AG04450 (cell line): ENCODE measurements around the gene CTXND1. TPM values are rescaled to one million over a fixed set of nuclear protein-coding genes. Genes with fewer than 3 reads are reported as not detected.

Source experiments
- CTCF ChIA-PET: fragments of 300-600, 350-600 bp; formaldehyde crosslinking; extraction: SDS; loops from one replicate; lab custom pipeline; 2022; ENCODE audit warnings: antibody characterized with exemption, inconsistent platforms; lab: Charles Lee
- POLR2A ChIA-PET: fragments of 350-600 bp; formaldehyde crosslinking; extraction: SDS; loops from one replicate; lab custom pipeline; 2021; ENCODE audit warnings: antibody characterized with exemption, inconsistent platforms; lab: Yijun Ruan, JAX
- DNase-seq: peaks from one replicate; pipeline ENCODE4 v3.0.0-alpha.2; 2011; ENCODE audit warnings: low read depth, low spot score
- H3K27ac ChIP-seq: one replicate; pipeline ENCODE4 v1.5.1; 2012; ENCODE audit warnings: low read depth, low read length, control low read depth
- H3K27me3 ChIP-seq: one replicate; pipeline ENCODE4 v1.6.0; 2012; ENCODE audit warnings: low read length; ENCODE audit not compliant: control insufficient read depth, insufficient read depth
- H3K4me3 ChIP-seq: 2 replicates; pipeline ENCODE4 v1.5.1; 2011; ENCODE audit warnings: mild to moderate bottlenecking, low read depth, low read length, control low read depth
- H3K9me3 ChIP-seq: 2 replicates; pipeline ENCODE4 v1.5.1; 2012; ENCODE audit warnings: low read length; ENCODE audit not compliant: control insufficient read depth, insufficient read depth
- polyA plus RNA-seq: library from polyadenylated mRNA; depleted of rRNA; stranded (reverse); fragments of >200 nt; gene quantifications from 2 replicates; pipeline ENCODE4 v1.2.3, GENCODE V29; 2011
- TF ChIP-seq, protein P1 (sequence below): IDR thresholded peaks from 2 replicates; pipeline ENCODE4 v1.5.1; 2011; ENCODE audit warnings: low read depth, low read length, control low read depth, inconsistent platforms

CTXND1 gene
- polyA plus RNA-seq, 1 experiment: not detected

DNA sequence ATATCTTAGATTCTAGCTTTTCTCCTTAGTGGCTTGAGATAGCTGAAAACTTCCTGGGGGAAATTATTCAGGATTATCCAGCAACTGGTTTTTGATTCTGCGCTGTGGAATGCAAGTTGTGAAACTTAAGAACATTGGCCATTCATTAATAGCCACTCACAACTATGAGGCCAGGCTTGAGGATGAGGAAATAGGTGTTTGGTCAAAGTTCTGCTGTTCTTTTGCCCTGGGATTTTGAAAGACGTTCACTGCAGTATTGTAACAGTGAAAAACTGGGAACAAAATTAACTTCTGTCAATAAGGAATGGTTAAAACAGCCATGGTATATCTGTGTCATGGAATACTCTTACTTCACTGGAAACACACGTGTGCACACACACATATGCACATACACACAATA, 44.1 kb downstream of the CTXND1 start:
- DNase-seq: no peak
- no peak overlapping the region for H3K27ac ChIP-seq
- H3K9me3 ChIP-seq: no peaks in the 10 kb centered on the region
- TF ChIP-seq, protein P1, sequence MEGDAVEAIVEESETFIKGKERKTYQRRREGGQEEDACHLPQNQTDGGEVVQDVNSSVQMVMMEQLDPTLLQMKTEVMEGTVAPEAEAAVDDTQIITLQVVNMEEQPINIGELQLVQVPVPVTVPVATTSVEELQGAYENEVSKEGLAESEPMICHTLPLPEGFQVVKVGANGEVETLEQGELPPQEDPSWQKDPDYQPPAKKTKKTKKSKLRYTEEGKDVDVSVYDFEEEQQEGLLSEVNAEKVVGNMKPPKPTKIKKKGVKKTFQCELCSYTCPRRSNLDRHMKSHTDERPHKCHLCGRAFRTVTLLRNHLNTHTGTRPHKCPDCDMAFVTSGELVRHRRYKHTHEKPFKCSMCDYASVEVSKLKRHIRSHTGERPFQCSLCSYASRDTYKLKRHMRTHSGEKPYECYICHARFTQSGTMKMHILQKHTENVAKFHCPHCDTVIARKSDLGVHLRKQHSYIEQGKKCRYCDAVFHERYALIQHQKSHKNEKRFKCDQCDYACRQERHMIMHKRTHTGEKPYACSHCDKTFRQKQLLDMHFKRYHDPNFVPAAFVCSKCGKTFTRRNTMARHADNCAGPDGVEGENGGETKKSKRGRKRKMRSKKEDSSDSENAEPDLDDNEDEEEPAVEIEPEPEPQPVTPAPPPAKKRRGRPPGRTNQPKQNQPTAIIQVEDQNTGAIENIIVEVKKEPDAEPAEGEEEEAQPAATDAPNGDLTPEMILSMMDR: no peak
- H3K27me3 ChIP-seq: peaks cover 35% of the 10 kb centered on the region
- POLR2A ChIA-PET: no interaction called here
- no peak overlapping the region for H3K4me3 ChIP-seq
- CTCF ChIA-PET: no interaction called here

DNA sequence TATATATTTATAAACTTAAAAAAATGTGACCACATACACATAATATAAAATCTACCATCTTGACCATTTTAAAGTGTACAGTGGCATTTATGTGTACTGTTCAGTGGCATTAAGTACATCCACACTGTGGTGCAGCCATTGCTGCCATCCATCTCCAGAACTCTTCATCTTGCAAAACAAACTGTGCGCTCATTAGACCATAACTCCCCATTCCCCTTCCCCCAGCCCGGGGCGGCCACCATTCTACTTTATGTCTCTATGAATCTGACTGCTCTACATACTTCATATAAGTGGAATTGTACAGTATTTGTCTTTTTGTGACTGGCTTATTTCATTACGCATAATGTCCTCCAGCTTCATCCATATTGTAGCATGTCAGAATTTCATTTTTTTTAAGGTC, 47.8 kb downstream of the CTXND1 start:
- H3K27ac ChIP-seq: no peak overlapping the region
- H3K4me3 ChIP-seq: no peak overlapping the region
- POLR2A ChIA-PET: no interaction called here
- no peak for DNase-seq
- TF ChIP-seq, protein P1: no peak
- CTCF ChIA-PET: no interaction called here
- H3K27me3 ChIP-seq: peaks cover 24% of the 10 kb centered on the region
- no peaks in the 10 kb centered on the region; the same call in 1 of the 2 replicates for H3K9me3 ChIP-seq

DNA sequence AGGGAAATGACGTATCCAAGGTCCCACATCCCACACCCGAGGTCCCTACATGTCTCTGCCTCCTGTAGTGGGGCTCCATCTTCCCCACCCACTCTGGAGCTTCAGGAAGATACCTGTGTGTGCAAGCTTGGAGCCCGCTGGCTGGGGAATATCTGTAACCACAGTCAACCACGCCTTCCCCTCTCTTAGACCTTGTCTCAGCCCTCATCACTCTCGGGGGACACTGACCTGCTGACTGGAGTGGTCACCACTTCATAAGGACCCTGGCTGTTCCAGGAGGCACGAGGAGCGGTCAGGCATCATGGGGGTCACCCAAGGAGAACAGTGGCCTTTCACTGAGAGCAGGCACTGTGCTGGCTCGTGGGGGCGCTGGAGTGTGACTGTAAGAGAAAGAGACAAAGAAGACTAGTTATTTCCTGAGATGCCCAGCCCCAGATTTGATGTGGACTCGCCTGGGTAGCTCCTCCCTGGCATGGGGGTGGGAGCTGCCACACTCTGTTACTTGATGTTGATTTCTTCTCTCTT, 48.6 kb downstream of the CTXND1 start:
- DNase-seq: no peak
- TF ChIP-seq, protein P1: no peak
- peaks cover 24% of the 10 kb centered on the region for H3K27me3 ChIP-seq
- H3K4me3 ChIP-seq: no peak overlapping the region
- ChIA-PET POLR2A (no interaction called here), CTCF (no interaction called here)
- no peak overlapping the region for H3K27ac ChIP-seq
- no peaks in the 10 kb centered on the region; the same call in 1 of the 2 replicates for H3K9me3 ChIP-seq

DNA sequence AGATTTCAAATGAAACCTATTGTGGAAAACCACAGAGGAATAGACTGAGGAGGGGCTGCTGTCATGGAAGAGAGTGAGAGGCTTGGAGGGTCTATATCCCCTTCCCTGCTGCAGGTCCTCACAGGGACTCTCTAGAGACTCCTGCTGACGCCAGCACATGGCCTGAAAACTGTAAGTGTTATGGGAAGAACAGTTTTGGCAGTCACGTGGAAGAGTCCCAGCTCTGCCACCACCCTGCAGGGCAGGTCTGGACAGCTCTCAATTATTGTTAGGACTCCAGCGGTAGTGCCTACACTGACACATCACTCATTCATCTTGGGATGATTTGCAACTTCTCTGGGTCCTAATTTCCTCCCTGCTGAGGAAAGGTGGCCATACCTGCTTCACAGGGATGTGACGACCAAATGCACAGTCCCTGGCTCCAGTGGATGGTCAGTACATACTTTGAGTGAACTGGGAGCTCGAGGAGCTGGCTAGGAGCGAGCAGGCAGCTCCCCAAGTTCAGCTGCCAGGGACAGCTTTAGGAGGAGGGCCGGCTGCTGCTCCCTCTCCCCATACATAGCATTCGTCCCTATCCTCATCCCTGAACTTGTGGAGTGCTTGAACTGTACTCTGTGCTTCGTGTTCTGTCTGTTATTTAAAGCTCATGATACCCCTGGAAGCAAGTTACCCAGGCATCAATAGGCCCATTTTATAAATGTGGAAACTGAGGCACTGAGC, 49.2 kb downstream of the CTXND1 start:
- POLR2A ChIA-PET: no interaction called here
- CTCF ChIA-PET: no interaction called here
- DNase-seq: no peak

DNA sequence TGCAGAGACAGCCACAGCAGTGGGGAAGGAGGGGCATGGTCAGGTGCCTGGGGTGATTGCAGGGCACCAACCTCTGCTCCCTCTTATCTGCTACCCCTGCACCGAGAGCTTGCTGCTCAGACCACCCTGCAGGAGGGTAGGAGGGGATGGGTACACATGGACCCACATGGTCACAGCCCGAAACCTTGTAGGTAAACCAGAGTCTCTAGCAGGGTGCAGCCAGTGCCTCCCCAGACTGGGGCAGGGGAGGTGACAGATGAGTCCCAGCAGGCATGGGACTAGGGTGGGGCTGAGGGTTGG, 50.0 kb downstream of the CTXND1 start:
- TF ChIP-seq, protein P1: no peak
- H3K27ac ChIP-seq: no peak overlapping the region
- H3K4me3 ChIP-seq: no peak overlapping the region
- POLR2A ChIA-PET: no interaction called here
- no peaks in the 10 kb centered on the region; the same call in 1 of the 2 replicates for H3K9me3 ChIP-seq
- no peak for DNase-seq
- H3K27me3 ChIP-seq: peaks cover 22% of the 10 kb centered on the region
- CTCF ChIA-PET: no interaction called here

More for the DNA sequence above, 49.2 kb downstream of the CTXND1 start:
- Histone ChIP-seq H3K9me3 (no peaks in the 10 kb centered on the region; the same call in 1 of the 2 replicates), H3K27ac (no peak overlapping the region), H3K27me3 (peaks cover 23% of the 10 kb centered on the region), H3K4me3 (no peak overlapping the region)
- TF ChIP-seq, protein P1: no peak
